Neural cell (in vitro differentiated cells): ENCODE results near the gene ADAMTS8.

Experiments
- EP300 ChIP-seq: fragments of 450-650 bp; conservative IDR thresholded peaks from 2 replicates; pipeline ENCODE4 v1.6.1; 2014; ENCODE audit warnings: antibody characterized with exemption, mild to moderate bottlenecking, moderate library complexity; ENCODE audit not compliant: poor library complexity, severe bottlenecking
- POLR2AphosphoS5 ChIP-seq: IDR thresholded peaks from 2 replicates; pipeline ENCODE4 v1.6.1; 2012
- TF ChIP-seq, protein P1 (sequence below): fragments of 450-650 bp; IDR thresholded peaks from 2 replicates; pipeline ENCODE4 v1.5.1; 2014; ENCODE audit warnings: antibody characterized with exemption, mild to moderate bottlenecking, moderate library complexity; ENCODE audit not compliant: poor library complexity, severe bottlenecking

DNA sequence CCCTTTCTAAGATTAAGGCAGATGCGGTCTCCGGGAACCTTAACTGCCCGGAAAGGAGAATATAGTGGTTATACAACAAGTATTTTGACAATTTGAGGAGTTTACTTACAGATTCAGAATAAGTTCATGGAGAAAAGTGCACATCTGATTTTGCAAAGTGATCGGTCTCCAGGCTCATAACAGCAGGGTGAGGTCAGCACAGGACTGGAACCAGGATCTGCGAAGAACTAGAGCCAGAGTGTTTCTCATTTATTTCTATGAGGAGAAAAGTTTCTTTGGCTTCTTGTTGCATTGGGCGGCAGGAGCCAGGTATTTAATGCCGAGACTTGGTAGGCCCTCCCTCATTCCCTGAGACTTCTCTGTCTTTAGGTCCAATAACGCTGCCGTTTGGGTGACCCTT is 23.8 kb upstream of the ADAMTS8 start:
- TF ChIP-seq POLR2AphosphoS5 (no peak), EP300 (no peak)
- TF ChIP-seq, protein P1, sequence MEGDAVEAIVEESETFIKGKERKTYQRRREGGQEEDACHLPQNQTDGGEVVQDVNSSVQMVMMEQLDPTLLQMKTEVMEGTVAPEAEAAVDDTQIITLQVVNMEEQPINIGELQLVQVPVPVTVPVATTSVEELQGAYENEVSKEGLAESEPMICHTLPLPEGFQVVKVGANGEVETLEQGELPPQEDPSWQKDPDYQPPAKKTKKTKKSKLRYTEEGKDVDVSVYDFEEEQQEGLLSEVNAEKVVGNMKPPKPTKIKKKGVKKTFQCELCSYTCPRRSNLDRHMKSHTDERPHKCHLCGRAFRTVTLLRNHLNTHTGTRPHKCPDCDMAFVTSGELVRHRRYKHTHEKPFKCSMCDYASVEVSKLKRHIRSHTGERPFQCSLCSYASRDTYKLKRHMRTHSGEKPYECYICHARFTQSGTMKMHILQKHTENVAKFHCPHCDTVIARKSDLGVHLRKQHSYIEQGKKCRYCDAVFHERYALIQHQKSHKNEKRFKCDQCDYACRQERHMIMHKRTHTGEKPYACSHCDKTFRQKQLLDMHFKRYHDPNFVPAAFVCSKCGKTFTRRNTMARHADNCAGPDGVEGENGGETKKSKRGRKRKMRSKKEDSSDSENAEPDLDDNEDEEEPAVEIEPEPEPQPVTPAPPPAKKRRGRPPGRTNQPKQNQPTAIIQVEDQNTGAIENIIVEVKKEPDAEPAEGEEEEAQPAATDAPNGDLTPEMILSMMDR = no peak
